ENCODE data around the gene ZNF396. TPM values are rescaled to one million over a fixed set of nuclear protein-coding genes. Genes with fewer than 3 reads are reported as not detected.

The ZNF396 gene
- total and polyA plus RNA-seq, 9 of the 15 experiments (the other 6 are each of a cell fraction or from before 2014, with no cell fraction given): 0.73 to 2.3 (median 1.9) TPM

DNA sequence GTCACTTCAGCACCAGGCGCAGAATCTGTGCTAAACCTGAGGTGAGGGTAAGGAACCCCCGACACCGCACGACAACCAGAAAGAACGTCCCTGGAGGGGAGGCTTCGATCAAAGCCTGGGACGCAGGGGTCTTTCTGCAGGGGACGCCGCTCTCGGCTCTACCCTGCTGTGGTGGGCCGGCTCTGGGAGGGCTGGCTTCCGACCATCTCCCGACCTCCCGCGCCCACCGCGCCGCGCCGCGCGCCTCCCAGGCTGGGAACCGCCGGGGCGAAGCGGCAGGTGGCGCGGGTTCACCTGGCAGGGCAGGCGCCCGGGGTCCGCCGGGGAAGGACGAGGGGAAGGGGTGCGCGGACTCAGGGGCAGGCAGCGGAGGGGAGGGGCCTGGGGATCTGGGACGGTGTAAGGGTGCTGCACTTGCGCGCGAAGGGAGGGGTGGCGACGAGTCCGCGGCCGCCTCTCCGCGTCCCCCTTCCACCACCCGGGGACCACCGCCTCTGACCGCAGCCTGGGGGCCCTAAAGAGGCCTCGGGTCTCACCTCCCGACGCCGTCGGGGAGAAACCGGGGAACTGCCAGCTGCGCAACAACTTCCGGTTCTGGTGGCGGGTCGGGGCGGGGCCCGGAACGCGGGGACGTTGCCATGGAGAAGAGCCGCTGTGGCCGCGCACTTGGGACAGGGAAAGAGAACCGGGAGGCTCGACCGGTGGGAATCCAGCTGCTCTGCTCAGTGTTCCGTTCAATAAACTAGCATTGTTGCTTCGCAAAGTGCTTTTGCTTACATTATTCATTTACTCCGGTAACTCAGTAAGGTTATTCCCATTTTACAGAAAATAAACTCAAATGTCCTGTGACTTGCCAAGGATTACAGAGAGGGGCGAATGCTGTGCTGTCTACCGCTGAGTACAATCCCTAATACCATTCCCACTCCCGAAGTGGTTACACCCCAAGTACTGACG, at the start of gene ZNF396 (continued):
- TF ChIP-seq CSDE1 (IDR thresholded peaks at IDR 0.05): peak in 1 of 2 experiments; percentile 49; a peak in 1 of 4 replicates
- no peak for TF ChIP-seq SNRNP70 (optimal IDR thresholded peaks at IDR 0.05; ENCODE audit: low read depth, low read length)
- peak in 1 of 2 experiments; percentile 47; a peak in 1 of 4 replicates for TF ChIP-seq FOXK2 (conservative IDR thresholded peaks at IDR 0.05 in 1 of 2, IDR thresholded peaks at IDR 0.05 in 1 of 2; ENCODE audit: low read depth in 2 of 2)
- TF ChIP-seq, protein P1, sequence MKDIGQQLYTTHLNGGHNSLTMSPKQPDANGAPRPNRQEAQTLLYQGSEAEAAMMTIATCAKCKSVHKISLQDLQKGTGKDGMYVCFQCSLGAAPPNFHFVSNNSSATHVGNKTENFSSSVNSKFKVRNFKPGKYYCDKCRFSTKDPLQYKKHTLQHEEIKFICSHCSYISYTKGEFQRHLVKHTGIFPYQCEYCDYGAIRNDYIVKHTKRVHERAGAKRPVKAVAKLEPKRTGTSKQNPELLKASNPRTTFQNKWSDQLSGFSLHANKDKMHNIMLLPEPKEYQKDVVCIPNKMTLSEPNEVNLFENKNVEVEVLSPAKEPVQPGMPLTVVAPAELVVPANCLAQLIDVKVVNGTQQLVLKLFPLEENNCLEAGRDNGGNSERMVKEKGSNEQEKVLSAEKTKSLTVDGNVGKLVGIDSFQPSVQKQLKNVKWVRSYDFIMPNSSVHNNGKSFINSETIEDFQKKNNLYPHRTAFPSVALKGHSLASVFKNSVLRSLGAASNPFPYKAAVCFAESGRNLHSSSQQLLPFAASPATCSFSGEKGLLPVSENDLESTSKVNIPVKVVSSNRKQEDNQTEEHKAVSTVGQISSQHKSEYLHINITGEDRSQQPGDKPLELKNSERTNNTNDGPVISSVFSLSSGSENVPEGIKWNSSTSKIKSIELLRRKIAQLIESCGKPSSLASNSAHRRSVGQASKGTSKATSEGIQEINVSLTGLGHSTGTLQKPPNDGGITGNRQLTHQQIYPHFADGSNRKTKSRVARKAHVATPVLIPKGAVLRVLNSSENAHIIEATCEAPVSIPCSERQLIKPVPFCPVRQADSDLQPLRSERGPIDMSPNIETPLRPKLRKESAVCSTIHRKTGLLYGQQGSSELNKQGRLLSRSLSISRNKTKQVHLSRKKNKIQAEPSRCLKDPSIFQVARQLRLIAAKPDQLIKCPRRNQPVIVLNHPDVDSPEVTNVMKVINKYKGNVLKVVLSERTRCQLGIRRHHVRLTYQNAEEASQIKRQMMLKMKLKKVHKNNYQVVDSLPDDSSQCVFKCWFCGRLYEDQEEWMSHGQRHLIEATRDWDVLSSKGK (CRISPR knock-in tag; IDR thresholded peaks at IDR 0.05): no peak
- no peak for TF ChIP-seq ZNF316 (IDR thresholded peaks at IDR 0.05)
- TF ChIP-seq FOXP1 (CRISPR knock-in tag; IDR thresholded peaks at IDR 0.05): no peak
- TF ChIP-seq NCOA6 (IDR thresholded peaks at IDR 0.05): peak; percentile 94
- TF ChIP-seq ADNP (tag; IDR thresholded peaks at IDR 0.05): no peak
- TF ChIP-seq MXI1 (IDR thresholded peaks at IDR 0.05; ENCODE audit: low read depth, low read length): peak; percentile 43; the same call in 1 of the 2 replicates
- no peak for TF ChIP-seq EGR1 (conservative IDR thresholded peaks at IDR 0.05)
- no peak for TF ChIP-seq RBM25 (IDR thresholded peaks at IDR 0.05; ENCODE audit: low read depth, low read length, severe bottlenecking)
- no peak for TF ChIP-seq ETV6 (IDR thresholded peaks at IDR 0.05; ENCODE audit: borderline replicate concordance in 1 of 2, low read depth in 2 of 2, low read length in 1 of 2)
- TF ChIP-seq ETV6 (CRISPR knock-in tag; IDR thresholded peaks at IDR 0.05; ENCODE audit: borderline replicate concordance): no peak
- no peak for TF ChIP-seq CEBPG (CRISPR knock-in tag; IDR thresholded peaks at IDR 0.05)
- TF ChIP-seq CEBPG (tag; conservative IDR thresholded peaks at IDR 0.05 in 1 of 2, IDR thresholded peaks at IDR 0.05 in 1 of 2): no peak
- no peak for TF ChIP-seq XRCC3 (IDR thresholded peaks at IDR 0.05)
- no peak for TF ChIP-seq PHTF2 (CRISPR knock-in tag; IDR thresholded peaks at IDR 0.05)
- TF ChIP-seq SMARCA4 (IDR thresholded peaks at IDR 0.05): no peak
- no peak for TF ChIP-seq ZNF717 (CRISPR knock-in tag; IDR thresholded peaks at IDR 0.05)
- peak; percentile 70 for TF ChIP-seq FOXJ2 (tag; IDR thresholded peaks at IDR 0.05)
- TF ChIP-seq STAT5A (IDR thresholded peaks at IDR 0.05; ENCODE audit: borderline replicate concordance, low read length): no peak
- no peak for TF ChIP-seq PREB (CRISPR knock-in tag; IDR thresholded peaks at IDR 0.05)
- no peak for TF ChIP-seq RHOXF2B (CRISPR knock-in tag; conservative IDR thresholded peaks at IDR 0.05)
- no peak for TF ChIP-seq SP2 (IDR thresholded peaks at IDR 0.05; ENCODE audit: extremely low read depth, low read depth, low read length, poor library complexity, severe bottlenecking)
- TF ChIP-seq MAFG (tag; conservative IDR thresholded peaks at IDR 0.05): no peak
- no peak for TF ChIP-seq ZNF764 (CRISPR knock-in tag; IDR thresholded peaks at IDR 0.05; ENCODE audit: low read depth)

All from K562 (cell line).